ENCODE measurements around the gene LRRK1. TPM values are rescaled to one million over a fixed set of nuclear protein-coding genes. Genes with fewer than 3 reads are reported as not detected.

Gene LRRK1
- 1.6 TPM for total RNA-seq

GRCh38 chr15:100918690-100919480, at the start of gene LRRK1:
TSS of gene LRRK1 (plus strand) at chr15:100919357. CDS start at chr15:100924633, 5,276 bp downstream.

GRCh38 chr15:100879464-100880138, 39.6 kb upstream of the LRRK1 start, which contains the start of gene ALDH1A3:
TSS of gene ALDH1A3 (plus strand) at chr15:100879831. CDS start at chr15:100879908, 77 bp downstream.

Other genes starting within 250 kb of the LRRK1 start
- gene ALDH1A3, start 39.5 kb upstream of the LRRK1 start, total RNA-seq: 0.63 TPM

All from parietal lobe (tissue), 1 donor.